Neural cell (in vitro differentiated cells): ENCODE results near the gene LPAR1. TPM values are rescaled to one million over a fixed set of nuclear protein-coding genes. Genes with fewer than 3 reads are reported as not detected.

Experiments
- H2AFZ ChIP-seq: fragments of 200-600, 300-800 bp; sonication (generic), shearing (Covaris generic); 2 replicates; pipeline ENCODE4 v1.6.0; 2014; ENCODE audit warnings: low read depth, mild to moderate bottlenecking, antibody characterized with exemption, low read length, moderate library complexity
- H3F3A ChIP-seq: fragments of 200-600 bp; shearing (Covaris generic); 2 replicates; pipeline ENCODE4 v1.6.1; 2016; ENCODE audit warnings: mild to moderate bottlenecking, moderate library complexity, mixed read lengths, antibody characterized with exemption, low read length; ENCODE audit not compliant: insufficient read depth, poor library complexity, severe bottlenecking
- H3K27ac ChIP-seq: fragments of 200-600, 300-800 bp; sonication (generic), shearing (Covaris generic); 2 replicates; pipeline ENCODE4 v1.5.1; 2014; ENCODE audit warnings: mild to moderate bottlenecking, low read length, moderate library complexity
- H3K27me3 ChIP-seq: fragments of 300-800, 200-600 bp; sonication (generic), shearing (Covaris generic); 2 replicates; pipeline ENCODE4 v1.6.0; 2014; ENCODE audit warnings: mild to moderate bottlenecking, low read depth, low read length, moderate library complexity; ENCODE audit not compliant: insufficient read depth
- H3K36me3 ChIP-seq: fragments of 300-800, 200-600 bp; sonication (generic), shearing (Covaris generic); 2 replicates; pipeline ENCODE4 v1.5.1; 2014; ENCODE audit warnings: mild to moderate bottlenecking, antibody characterized with exemption, low read length, moderate library complexity; ENCODE audit not compliant: insufficient read depth
- H3K4me2 ChIP-seq: fragments of 300-800, 200-600 bp; sonication (generic), shearing (Covaris generic); 2 replicates; pipeline ENCODE4 v1.6.0; 2014; ENCODE audit warnings: mild to moderate bottlenecking, low read length
- H3K4me3 ChIP-seq: fragments of 300-800, 200-600 bp; sonication (generic), shearing (Covaris generic); 2 replicates; pipeline ENCODE4 v1.5.1; 2014; ENCODE audit warnings: mild to moderate bottlenecking, low read length, moderate library complexity
- H3K79me2 ChIP-seq: fragments of 200-600 bp; shearing (Covaris generic); replicated peaks from 2 replicates; pipeline ENCODE4 v1.6.0; 2014; ENCODE audit warnings: mild to moderate bottlenecking, low read length, moderate library complexity; ENCODE audit not compliant: insufficient read depth
- H3K9ac ChIP-seq: fragments of 300-800, 200-600 bp; sonication (generic), shearing (Covaris generic); 2 replicates; pipeline ENCODE4 v1.6.1; 2016; ENCODE audit warnings: mild to moderate bottlenecking, low read length, mixed read lengths
- H3K9me2 ChIP-seq: fragments of 200-600 bp; shearing (Covaris generic); 2 replicates; pipeline ENCODE4 v1.6.1; 2016; ENCODE audit warnings: mild to moderate bottlenecking, low read length, mixed read lengths; ENCODE audit not compliant: insufficient read depth
- H3K9me3 ChIP-seq: fragments of 200-600, 300-800 bp; sonication (generic), shearing (Covaris generic); 2 replicates; pipeline ENCODE4 v1.6.1; 2016; ENCODE audit warnings: mild to moderate bottlenecking, mixed run types, low read length, moderate library complexity, mixed read lengths
- H4K20me1 ChIP-seq: fragments of 200-600 bp; shearing (Covaris generic); 2 replicates; pipeline ENCODE4 v1.6.1; 2016; ENCODE audit warnings: mild to moderate bottlenecking, mixed run types; ENCODE audit not compliant: insufficient read depth
- CTCF ChIP-seq: fragments of 450-650 bp; IDR thresholded peaks from 2 replicates; pipeline ENCODE4 v1.5.1; 2014; ENCODE audit warnings: antibody characterized with exemption, mild to moderate bottlenecking, moderate library complexity; ENCODE audit not compliant: poor library complexity, severe bottlenecking
- EP300 ChIP-seq: fragments of 450-650 bp; conservative IDR thresholded peaks from 2 replicates; pipeline ENCODE4 v1.6.1; 2014; ENCODE audit warnings: antibody characterized with exemption, mild to moderate bottlenecking, moderate library complexity; ENCODE audit not compliant: poor library complexity, severe bottlenecking
- EZH2 ChIP-seq: fragments of 200-600, 300-800 bp; shearing (Covaris generic), sonication (generic); IDR thresholded peaks from 2 replicates; pipeline ENCODE4 v1.6.1; 2014; ENCODE audit warnings: antibody characterized with exemption, low read length, borderline replicate concordance, mild to moderate bottlenecking; ENCODE audit not compliant: insufficient read depth, poor library complexity, severe bottlenecking
- MXI1 ChIP-seq: fragments of 450-650 bp; conservative IDR thresholded peaks from 2 replicates; pipeline ENCODE4 v1.6.1; 2014; ENCODE audit warnings: antibody characterized with exemption, mild to moderate bottlenecking; ENCODE audit not compliant: poor library complexity, severe bottlenecking
- POLR2AphosphoS5 ChIP-seq: IDR thresholded peaks from 2 replicates; pipeline ENCODE4 v1.6.1; 2012
- RAD21 ChIP-seq: fragments of 450-650 bp; conservative IDR thresholded peaks from 2 replicates; pipeline ENCODE4 v1.6.1; 2014; ENCODE audit warnings: antibody characterized with exemption, mild to moderate bottlenecking, moderate library complexity
- REST ChIP-seq: IDR thresholded peaks from 2 replicates; pipeline ENCODE4 v1.6.1; 2012; ENCODE audit warnings: borderline replicate concordance
- SMC3 ChIP-seq: fragments of 450-650 bp; conservative IDR thresholded peaks from 2 replicates; pipeline ENCODE4 v1.6.1; 2014; ENCODE audit warnings: antibody characterized with exemption, mild to moderate bottlenecking, moderate library complexity; ENCODE audit not compliant: poor library complexity
- TAF1 ChIP-seq: IDR thresholded peaks from 2 replicates; pipeline ENCODE4 v1.6.1; 2012; ENCODE audit warnings: low read depth
- polyA plus RNA-seq: library from polyadenylated mRNA; depleted of rRNA; stranded (reverse); fragments of >200 nt; gene quantifications from 2 replicates; pipeline ENCODE4 v1.2.3, GENCODE V29; 2014

LPAR1 gene
- polyA plus RNA-seq, 1 donor from 2014 or later = 0.54 TPM

- Histone ChIP-seq H3K79me2 (no peaks in the 10 kb centered on the region), H4K20me1 (no peaks in the 10 kb centered on the region), H3F3A (no peaks in the 10 kb centered on the region), H3K9me2 (no peaks in the 10 kb centered on the region), H3K4me3 (no peak overlapping the region), H3K27me3 (no peaks in the 10 kb centered on the region), H3K4me2 (no peak overlapping the region), H3K36me3 (no peaks in the 10 kb centered on the region), H3K9me3 (no peaks in the 10 kb centered on the region), H3K27ac (no peak overlapping the region), H2AFZ (no peak overlapping the region), H3K9ac (no peak overlapping the region)
- TF ChIP-seq EP300 (no peak), SMC3 (no peak), RAD21 (no peak), CTCF (no peak), EZH2 (no peak), REST (no peak), MXI1 (no peak), POLR2AphosphoS5 (no peak), TAF1 (no peak)
Observed at GRCh38 chr9:110892689-110893088, 145.6 kb downstream of the LPAR1 start.

GRCh38 chr9:110891760-110892159 is 146.5 kb downstream of the LPAR1 start:
- Histone ChIP-seq H3K9me3 (no peaks in the 10 kb centered on the region), H3K36me3 (no peaks in the 10 kb centered on the region), H3K9me2 (no peaks in the 10 kb centered on the region), H3K27ac (no peak overlapping the region), H3K79me2 (no peaks in the 10 kb centered on the region), H3K9ac (no peak overlapping the region), H3K4me3 (no peak overlapping the region), H3K27me3 (no peaks in the 10 kb centered on the region), H2AFZ (no peak overlapping the region), H3K4me2 (no peak overlapping the region), H4K20me1 (no peaks in the 10 kb centered on the region), H3F3A (no peaks in the 10 kb centered on the region)
- no peak for TF ChIP-seq EZH2
- TF ChIP-seq REST = no peak
- no peak for TF ChIP-seq RAD21
- TF ChIP-seq SMC3 = no peak
- no peak for TF ChIP-seq POLR2AphosphoS5
- no peak for TF ChIP-seq TAF1
- TF ChIP-seq EP300 = no peak
- TF ChIP-seq MXI1 = no peak
- TF ChIP-seq CTCF = no peak
